HG02840 (cell line): ENCODE measurements around the gene RPS6KA2.
A peak's percentile ranks its signal among the peaks of the same experiment; 100 is the strongest.

Experiments used
- ATAC-seq: cut with Tn5 transposase; IDR thresholded peaks from one replicate; pipeline ENCODE4 v1.9.1; 2021; ENCODE audit warnings: mild to moderate bottlenecking, moderate library complexity, moderate number of reproducible peaks; ENCODE audit not compliant: unreplicated experiment, low FRiP score

Gene RPS6KA2

DNA sequence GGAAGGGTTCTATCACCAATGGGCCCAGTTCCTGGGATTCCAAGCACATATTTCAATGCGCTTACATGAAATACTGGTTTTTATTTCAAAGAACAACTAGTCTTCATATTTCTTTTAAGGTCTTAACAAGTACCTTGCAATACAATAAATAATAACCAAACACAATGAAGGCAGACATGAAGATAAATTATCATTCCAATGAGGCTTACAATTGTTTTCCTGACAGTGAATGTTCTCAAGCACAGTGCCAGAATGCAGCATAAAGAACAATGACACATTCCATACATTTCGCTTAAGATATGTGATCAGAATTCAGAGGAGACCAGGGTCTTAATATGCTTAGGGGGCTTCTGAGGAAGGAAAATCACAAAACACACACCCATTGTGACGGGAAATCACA lies 66.8 kb downstream of the RPS6KA2 start:
- ATAC-seq, result no peak

GRCh38 chr6:166559662-166560061 lies 67.4 kb downstream of the RPS6KA2 start:
- no peak for ATAC-seq

DNA sequence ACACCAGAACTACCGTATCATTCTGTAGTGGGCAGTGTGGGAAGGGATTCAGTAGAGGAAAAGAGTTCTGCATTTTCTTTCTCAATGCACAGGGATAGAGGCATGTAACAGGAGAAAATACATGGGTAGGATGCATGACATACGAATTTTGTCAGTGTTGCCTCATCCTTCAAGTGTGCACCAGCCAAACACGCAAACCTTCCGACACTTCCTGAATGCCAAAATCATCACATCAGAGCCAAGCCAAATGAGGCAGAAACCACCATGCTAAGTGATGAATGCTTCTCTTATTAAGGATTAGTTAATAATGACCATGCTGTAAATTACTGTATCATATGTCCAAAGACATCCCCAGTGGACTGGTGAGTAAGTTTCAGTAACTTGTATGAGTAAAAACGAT lies 67.8 kb downstream of the RPS6KA2 start:
- no peak for ATAC-seq

- ATAC-seq, result no peak
These were observed 68.7 kb downstream of the RPS6KA2 start for GRCh38 chr6:166558156-166559005.

DNA sequence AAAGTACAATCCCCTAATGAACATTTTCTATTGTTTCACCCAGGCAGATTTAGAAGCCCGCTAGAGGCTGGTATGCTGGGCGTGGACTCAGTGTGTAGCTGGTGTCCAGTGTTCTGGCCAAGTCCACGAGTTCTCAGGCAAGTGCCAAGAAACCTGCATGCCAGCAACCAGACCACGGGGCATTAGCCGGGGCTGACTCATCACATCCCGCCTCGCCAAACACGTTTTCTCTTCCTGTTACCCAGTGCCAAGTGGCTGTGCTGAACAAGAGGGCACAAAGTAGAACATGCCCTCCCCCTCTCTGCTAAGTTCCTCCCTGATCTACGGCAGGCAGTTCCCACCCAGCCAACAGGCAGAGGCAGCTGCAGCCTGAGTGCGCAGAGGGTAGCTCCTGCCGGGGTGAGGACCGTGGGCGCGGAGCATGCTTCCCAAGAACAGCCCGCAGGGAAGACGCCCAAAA lies 70.2 kb downstream of the RPS6KA2 start:
- ATAC-seq, result no peak

DNA sequence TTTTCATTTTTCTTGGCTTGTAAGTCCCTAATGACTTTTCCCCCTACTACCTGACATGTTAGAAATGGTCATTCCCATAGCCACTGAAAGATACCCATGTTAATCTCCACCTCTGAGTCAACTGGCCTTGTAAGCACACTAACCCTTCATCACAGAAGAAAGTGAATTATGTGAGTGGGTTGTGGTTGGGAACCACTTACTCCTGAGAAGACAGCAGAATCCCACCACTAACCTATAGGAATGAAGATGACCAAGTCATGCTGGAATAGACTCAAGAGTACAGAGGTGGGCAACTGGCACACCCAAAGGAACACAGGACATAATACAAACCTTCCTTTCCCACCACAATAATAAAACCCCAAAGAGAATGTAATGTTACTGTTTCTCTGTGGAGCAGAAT lies 70.7 kb downstream of the RPS6KA2 start:
- no peak for ATAC-seq

GRCh38 chr6:166555086-166555485 lies 72.0 kb downstream of the RPS6KA2 start:
- no peak for ATAC-seq

GRCh38 chr6:166554316-166554715 lies 72.7 kb downstream of the RPS6KA2 start:
- ATAC-seq, result no peak

DNA sequence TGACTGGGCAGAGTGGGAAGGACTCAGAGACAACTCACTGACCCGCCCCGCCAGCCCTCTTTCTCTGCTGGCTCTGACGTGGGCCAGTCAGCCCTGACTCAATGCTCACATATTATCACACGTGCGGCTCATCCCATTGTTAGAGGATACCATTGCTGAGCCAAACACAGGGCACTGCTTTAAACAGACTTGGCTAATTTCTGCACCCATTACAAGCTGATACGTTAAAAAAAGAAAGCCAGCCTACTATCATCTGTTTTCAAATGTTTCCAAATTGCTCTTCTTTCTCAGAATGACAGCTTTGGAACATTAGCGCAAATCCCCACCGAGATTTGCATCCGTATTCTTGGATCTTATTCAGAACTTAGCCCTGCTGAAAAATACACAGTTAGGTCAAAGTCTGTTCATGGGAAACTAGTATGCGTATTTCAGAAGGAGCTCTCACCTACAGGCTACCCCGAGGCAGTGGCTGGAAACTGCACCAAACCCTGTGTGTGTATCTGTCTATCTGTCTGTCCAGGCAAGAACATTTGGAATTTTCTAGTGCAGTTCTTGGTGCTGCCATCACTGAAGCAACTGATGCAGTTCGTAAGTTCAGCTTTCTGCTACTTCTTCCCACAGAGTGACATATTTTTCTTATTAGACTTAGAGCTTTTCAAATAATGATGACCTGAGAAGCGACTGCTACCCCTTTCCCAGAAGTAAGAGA lies 73.3 kb downstream of the RPS6KA2 start:
- ATAC-seq, result no peak

DNA sequence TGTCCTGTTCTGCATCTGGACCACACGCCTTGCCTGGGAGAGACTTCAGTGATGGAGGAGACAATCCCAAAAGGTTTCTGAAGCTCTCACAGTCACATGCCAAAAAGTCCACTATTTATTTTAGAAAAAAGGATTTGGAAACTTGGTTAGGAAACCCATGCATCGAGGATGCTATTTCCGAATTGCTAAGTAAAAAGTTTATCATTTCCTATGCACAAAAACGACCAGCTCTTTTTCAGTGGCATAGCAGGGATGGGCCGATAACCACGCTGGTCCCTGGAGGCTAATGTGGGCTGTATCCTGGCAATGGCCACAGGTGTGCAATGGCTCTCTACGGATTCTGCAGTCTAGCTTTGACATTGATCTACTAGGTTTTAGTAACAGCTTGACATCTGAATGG lies 74.5 kb downstream of the RPS6KA2 start:
- no peak for ATAC-seq

DNA sequence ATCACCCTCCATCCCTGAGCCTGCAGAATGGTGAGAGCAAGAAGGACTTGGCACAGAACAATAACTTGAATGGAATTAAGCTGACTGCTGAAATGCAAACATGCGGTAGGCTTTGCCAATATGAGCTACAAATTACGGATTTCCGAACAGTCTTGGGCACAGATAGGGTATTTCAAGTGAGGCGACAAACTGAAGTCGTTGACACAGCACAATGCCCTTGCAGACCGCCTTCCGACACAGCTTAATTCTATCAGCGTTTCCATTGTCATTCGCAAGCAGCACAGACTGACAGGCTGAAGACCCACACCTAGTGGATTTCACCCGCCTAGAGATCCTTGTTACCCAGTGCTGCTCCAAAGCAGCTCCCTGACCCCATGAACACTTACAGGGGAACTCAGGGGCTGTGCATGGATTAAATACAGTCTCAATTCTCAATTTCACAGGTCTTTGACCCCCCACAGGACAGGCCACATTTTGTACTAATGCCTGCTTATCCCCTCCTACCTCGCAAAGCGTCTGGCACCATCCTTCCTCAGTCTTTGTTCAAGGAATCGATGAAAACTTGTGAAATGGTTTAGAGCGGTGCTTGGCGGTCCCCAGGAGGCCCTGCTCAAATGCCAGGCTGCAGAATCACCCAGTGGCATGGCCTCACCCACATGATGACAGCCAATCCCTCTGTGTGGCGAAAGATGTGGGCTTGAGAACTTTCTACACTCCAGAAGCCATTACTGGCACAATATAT lies 75.1 kb downstream of the RPS6KA2 start:
- no peak for ATAC-seq

GRCh38 chr6:166546653-166547052 lies 80.4 kb downstream of the RPS6KA2 start:
- no peak for ATAC-seq

DNA sequence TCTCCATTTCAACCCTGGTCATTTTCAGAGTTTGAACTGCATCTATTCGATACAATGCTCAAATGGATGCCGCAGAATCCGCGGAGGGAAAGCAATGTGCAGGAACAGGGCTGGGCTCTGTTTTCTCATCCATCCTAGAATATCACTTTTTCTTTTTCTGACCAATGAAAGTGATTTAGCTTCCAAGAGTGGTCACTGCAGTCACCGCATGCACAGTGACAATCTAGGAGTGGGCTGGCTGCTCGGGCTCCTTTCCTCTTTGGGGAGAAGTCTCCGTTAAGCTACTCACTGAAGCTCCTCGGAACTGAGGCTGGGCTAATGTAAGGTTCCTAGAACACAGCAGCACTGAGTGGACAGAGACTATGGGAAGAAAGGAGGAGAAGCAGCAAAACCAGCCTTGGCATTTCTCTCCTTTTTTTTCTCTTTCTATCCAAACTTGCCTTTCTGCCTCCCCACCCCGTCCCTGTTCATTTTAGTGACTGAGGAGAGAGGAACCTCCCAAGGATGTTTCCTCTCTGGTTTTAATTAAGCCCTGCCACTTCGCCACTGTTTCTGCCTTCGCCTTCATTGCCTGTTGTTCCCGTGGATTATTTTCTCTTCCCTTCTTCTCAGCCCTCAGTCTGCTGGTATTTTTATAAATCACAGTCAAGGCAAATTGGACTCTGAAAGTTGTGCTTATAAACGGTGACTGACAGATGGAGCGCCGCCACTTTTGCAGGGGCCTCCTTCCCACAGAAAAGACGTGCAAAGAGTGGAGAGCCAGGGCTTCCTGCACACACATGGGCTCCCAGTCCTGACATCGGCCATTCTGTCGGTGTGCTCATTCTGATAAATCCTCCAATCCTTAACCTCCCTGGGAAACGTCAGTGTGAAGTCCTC lies 81.7 kb downstream of the RPS6KA2 start:
- ATAC-seq, result no peak

GRCh38 chr6:166544296-166544605 lies 82.8 kb downstream of the RPS6KA2 start:
- ATAC-seq, result no peak

GRCh38 chr6:166543603-166544295 lies 83.3 kb downstream of the RPS6KA2 start:
- ATAC-seq, result no peak

- no peak for ATAC-seq
These were observed 84.5 kb downstream of the RPS6KA2 start for GRCh38 chr6:166542580-166542912.

GRCh38 chr6:166541876-166542579 lies 85.0 kb downstream of the RPS6KA2 start:
- ATAC-seq, result no peak

- ATAC-seq, result peak; percentile 31
These were observed 85.7 kb downstream of the RPS6KA2 start for GRCh38 chr6:166541366-166541765.

DNA sequence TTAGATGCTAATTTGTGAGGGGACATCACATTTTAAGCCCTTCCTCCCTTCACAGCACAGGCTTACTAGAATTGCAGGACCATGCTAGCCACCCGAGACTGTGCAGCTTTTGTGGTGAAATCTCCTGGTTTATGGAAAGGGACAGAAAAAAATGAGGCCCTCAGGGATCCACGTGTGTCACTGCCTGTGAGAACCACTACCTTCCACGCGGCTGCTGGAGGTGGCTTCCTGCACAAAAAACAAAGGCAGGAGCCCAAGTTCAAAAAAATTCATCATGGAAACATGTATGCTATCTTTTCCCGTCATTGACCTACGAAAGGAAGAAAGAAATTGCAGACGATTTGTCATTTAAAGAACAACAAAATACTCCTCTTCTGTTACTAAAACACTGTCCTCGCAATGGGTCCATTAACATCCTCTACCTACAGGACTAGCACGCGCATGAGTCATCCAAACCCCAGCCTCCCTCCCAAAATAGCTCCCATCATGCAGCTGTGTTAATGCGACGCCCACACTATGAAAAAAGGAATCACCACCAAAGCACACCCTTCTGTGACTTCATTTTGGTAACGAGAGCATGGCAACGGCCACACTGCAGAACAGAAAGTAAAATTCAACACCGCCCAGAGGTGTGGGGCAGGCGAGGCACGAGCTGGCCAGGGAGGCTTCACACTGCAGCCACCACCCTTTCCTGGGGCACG lies 86.3 kb downstream of the RPS6KA2 start:
- peak; percentile 88 for ATAC-seq
